ENCODE measurements around the gene AIF1L.
A peak's percentile ranks its signal among the peaks of the same experiment; 100 is the strongest.
"Not testable (repeated sequence)": the region's sequence is repeated elsewhere in the genome, so short reads cannot be mapped to it uniquely, and the experiment has no call there.

Gene AIF1L

DNA sequence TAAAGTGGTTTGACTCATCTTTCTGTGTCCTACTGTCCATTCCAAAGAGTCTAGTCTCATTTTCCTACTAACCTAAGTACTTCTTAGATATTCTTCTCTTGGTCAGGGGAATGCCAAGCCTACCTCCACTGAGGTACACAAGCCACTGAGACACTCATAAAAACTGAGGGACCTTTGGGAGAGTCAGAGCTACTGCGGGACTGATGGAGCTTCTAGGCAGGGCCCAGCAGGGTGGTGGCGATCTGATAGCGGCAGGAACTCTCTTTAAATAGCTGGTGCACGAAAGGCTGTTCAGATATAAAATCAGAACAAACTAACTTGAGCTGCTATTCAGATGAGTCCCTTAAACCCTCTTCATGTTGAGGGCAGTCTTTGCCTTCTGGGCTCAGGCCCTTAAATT is 43.8 kb downstream of the AIF1L start:
- DNase-seq: no peak
- no peak for TF ChIP-seq GATA1 (IDR thresholded peaks at IDR 0.05; ENCODE audit: low read depth, low read length)
- no peak for TF ChIP-seq POLR2A (IDR thresholded peaks at IDR 0.05; ENCODE audit: low read length)

DNA sequence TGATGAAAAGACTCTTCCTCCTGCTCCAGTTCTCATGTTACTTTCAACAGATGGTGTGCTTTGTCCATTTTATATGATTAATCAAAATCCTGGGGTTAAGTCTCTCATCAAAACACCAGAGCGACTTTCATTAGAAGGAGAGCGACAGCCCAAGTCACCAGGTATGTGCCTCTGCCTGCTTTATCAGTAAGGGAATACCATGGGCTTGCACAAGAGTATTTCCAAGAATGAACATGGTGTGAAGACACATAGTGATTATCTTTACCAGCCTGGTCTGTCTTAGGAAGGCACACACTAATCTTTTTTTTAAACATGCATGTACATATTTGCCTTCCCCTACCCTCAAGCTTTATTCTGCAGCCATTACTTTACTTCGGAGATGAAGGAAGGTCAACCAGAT is 44.2 kb downstream of the AIF1L start:
- no peak for DNase-seq
- no peak for TF ChIP-seq GATA1 (IDR thresholded peaks at IDR 0.05; ENCODE audit: low read depth, low read length)
- TF ChIP-seq POLR2A (IDR thresholded peaks at IDR 0.05; ENCODE audit: low read length): no peak

DNA sequence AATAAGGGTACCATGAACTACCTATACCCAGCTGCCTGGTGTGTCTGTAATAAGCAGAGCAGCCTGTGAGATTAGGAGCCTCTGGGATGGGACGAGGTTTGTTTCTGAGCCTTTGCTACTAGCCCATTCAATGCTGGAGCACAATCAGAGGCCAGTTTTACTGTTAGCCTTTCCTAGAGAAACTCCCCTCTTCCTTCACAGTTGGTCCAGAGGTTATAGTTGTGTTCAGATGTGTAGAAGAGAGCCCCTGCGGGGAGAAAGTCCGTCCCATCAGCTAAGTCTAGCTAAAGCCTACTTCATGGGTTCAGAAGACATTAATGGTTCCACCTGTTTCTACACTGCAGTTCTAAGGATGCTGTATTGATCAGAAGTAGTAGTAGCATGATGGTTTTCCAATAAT is 45.8 kb downstream of the AIF1L start:
- DNase-seq: no peak
- TF ChIP-seq POLR2A (IDR thresholded peaks at IDR 0.05; ENCODE audit: low read length) (no peak), GATA1 (IDR thresholded peaks at IDR 0.05; ENCODE audit: low read depth, low read length) (no peak)

DNA sequence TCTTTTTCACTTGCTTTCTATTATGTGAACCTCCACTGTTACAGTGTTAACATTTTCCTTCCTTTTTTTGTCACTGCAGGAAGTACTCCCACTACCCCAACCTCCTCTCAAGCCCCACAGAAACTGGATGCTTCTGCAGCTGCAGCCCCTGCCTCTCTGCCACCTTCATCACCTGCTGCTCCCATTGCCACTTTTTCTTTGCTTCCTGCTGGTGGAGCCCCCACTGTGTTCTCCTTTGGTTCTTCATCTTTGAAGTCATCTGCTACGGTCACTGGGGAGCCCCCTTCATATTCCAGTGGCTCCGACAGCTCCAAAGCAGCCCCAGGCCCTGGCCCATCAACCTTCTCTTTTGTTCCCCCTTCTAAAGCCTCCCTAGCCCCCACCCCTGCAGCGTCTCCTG is 47.9 kb downstream of the AIF1L start:
- TF ChIP-seq POLR2A (IDR thresholded peaks at IDR 0.05; ENCODE audit: low read length) (no peak), GATA1 (IDR thresholded peaks at IDR 0.05; ENCODE audit: low read depth, low read length) (no peak)
- DNase-seq: no peak

DNA sequence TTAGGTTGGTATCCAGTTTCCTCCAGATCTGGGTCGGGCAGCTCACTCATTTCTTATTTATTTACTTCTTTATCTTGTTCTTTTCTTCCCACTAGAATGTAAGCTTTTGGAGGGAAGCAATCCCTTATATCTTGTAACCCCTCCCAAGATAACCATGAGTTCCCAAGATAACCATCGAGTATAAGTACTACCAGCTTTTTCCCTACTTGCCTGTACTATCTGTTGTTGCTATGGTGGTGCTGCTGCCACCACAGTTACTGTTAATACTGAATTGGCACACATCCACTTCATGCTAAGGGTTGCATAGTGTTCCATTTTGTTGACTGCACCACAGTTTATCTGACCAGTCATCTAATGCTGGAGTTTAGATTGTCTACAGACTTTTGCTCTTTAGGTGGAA is 48.9 kb downstream of the AIF1L start:
- DNase-seq: peak in 1 of 2 experiments; percentile 60
- TF ChIP-seq POLR2A (IDR thresholded peaks at IDR 0.05; ENCODE audit: low read length) (no peak), GATA1 (IDR thresholded peaks at IDR 0.05; ENCODE audit: low read depth, low read length) (no peak)

DNA sequence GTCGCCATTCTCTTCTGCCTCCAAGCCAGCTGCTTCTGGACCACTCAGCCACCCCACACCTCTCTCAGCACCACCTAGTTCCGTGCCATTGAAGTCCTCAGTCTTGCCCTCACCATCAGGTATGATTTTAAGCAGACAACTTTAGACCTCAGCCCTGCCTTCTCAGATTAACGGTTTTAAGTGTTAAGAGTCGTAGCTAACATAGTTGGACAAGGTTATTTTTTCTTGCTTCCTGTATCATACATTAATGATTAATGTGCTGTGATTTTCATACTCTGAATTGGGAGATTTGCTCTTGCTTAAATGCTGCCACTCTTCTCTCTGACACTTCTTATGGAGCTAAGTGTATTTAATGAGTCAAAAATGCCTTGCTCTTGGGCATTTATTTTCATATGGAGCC is 49.9 kb downstream of the AIF1L start:
- no peak for TF ChIP-seq POLR2A (IDR thresholded peaks at IDR 0.05; ENCODE audit: low read length)
- TF ChIP-seq GATA1 (IDR thresholded peaks at IDR 0.05; ENCODE audit: low read depth, low read length): no peak
- DNase-seq: no peak

DNA sequence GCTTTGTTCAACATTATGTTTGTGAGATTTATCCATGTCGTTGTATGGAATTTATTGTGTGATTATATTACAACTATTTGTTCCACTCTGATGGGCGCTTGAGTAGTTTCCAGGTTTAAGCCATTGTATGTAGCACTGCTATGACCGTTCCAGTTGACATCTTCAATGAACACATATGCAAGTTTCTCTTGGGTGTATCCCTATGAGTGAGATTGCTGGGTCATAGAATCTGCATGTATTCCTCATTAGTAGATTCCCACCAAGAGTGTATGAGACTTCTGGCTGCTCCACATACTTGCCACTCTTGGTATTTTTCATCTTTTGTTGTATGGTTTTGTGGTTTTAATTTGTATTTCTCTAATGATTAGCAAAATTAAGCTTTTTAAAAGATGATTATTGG is 51.9 kb downstream of the AIF1L start:
- TF ChIP-seq GATA1 (IDR thresholded peaks at IDR 0.05; ENCODE audit: low read depth, low read length) (no peak), POLR2A (IDR thresholded peaks at IDR 0.05; ENCODE audit: low read length) (no peak)
- no peak for DNase-seq

DNA sequence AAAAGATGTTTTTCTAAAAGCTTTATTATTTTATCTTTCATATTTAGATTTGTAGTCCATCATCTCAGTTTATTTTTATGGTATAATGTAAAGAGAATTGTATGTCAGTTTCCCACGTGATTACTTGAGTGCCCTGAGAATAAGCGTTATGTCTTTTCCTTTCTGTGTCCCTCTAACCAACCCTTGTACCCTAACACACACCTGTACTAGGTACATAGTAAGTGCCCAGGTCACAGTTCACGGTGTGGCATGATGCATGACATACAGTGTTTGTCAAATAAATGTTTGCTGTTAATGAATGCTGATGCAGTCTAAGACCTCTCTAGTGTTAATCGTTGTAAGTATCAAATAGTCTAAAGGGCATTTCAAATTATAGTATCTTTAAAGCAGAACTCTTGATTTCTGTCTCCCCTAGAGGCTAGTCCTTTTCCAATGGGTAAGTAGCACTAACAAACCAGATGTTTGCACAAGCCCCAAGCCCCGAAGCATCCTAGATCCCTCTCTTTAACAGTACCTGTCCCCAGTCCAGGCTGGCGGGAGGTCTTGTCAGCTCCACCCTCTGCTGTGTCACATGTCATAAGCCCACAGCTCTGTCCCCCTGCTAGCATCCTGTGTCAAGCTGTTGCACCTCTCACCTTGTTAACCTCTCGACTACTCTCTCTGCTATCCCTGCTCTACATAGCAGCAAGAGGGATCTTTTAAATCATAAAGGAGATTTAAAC is 52.8 kb downstream of the AIF1L start:
- no peak for TF ChIP-seq GATA1 (IDR thresholded peaks at IDR 0.05; ENCODE audit: low read depth, low read length)
- no peak for DNase-seq

DNA sequence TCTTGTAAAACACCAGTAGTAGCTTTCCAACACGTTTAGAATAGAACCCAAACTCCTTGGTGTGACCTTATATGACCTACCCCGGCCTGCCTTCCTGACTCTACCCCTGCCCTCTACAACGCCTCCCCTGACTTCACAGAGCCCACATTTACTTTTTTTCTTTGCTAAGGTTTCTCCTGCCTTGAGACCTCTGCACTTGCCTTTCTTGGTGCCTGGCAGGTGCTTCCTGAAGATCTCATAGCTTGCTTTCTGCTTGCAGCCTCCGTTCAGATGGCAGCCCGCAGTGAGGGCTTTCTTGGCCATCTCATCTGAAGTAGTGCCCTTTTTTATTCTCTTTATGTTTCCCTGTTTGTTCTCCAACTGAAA is 53.3 kb downstream of the AIF1L start:
- TF ChIP-seq POLR2A (IDR thresholded peaks at IDR 0.05; ENCODE audit: low read length) (no peak), GATA1 (IDR thresholded peaks at IDR 0.05; ENCODE audit: low read depth, low read length) (no peak)
- no peak for DNase-seq

DNA sequence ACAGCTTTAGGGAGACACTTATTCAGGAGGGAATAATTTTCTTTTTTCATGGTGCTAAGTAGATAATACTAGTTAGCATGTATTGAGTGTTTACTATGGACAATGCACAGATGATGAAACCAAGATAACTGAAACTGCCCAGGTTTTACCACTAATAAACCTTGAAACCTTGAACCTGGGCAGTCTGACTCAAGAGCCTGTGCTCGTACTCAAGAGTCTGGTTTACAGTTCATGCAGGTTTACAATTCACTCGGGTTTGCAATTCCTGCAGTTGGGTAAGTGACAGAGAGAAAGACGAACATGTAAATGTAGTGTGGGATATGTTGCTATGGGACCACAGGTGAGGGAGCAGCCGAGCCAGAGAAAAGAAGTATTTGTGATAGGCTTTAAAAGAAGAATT is 57.3 kb downstream of the AIF1L start:
- DNase-seq: no peak
- TF ChIP-seq POLR2A (IDR thresholded peaks at IDR 0.05; ENCODE audit: low read length) (no peak), GATA1 (IDR thresholded peaks at IDR 0.05; ENCODE audit: low read depth, low read length) (no peak)

DNA sequence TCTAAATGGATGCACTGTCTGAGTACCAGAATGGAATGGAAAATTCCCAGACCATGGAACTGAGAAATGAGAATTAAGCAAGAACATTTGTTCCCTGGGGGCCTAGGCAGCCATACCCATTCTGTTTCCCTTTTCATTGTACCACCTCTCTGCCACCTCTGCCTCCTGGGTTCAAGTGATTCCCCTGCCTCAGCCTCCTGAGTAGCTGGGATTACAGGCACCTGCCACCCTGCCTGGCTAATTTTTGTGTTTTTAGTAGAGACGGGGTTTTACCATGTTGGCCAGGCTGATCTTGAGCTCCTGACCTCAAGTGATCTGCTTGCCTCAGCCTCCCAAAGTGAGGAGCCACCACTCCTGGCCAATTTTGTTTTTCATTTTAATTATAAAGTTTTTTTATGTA is 62.3 kb downstream of the AIF1L start:
- not testable (repeated sequence) for DNase-seq

DNA sequence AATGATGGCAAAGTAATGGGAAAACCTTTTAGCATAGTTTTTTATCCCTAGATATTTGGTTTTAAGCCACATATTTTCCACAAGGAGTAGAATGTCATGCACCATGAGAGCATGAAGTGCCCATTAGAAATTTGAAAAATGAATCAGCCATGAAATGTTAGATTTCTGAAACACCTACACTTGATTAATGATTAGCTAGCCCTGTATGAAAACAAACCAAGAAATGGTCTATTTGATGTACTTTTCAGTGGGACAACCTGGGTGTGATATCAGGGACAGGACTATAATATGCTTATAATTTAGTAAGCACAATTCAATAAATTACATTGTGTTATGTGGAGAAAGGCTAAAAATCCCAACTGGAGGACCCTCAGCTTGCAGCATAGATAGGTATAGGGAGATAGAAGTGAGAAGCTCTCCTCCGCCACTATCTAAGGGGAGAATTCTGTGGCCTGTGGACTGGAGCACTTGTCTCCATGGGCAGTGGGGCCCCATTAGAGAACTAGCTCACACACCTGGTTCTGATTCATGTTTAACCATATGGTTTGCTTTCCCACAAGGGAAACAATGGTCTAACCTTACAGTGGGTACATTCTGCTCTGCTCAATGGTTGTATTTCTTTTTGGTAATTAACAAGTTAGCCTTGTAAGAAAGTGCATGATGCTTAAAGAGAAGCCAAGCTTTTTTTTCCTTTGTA is 64.2 kb downstream of the AIF1L start:
- TF ChIP-seq POLR2A (IDR thresholded peaks at IDR 0.05; ENCODE audit: low read length) (no peak), GATA1 (IDR thresholded peaks at IDR 0.05; ENCODE audit: low read depth, low read length) (no peak)
- no peak for DNase-seq

DNA sequence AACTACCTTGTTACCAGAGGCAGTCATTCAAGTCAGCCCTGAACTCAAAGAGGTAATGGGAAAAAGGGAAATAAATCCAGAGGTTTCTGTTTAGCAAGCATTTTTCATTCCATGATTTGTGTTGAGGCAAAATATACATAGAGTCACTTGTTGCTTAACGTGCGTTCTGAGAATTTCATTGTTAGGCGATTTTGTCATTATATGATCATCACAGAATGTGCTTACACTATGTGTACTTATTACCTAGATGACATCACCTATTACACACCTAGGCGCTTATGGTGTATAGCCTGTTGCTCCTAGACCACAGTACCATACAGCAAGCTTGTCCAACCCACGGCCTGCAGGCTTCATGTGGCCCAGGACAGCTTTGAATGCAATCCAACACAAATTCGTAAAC is 65.3 kb downstream of the AIF1L start:
- DNase-seq: no peak
- TF ChIP-seq GATA1 (IDR thresholded peaks at IDR 0.05; ENCODE audit: low read depth, low read length) (no peak), POLR2A (IDR thresholded peaks at IDR 0.05; ENCODE audit: low read length) (no peak)

DNA sequence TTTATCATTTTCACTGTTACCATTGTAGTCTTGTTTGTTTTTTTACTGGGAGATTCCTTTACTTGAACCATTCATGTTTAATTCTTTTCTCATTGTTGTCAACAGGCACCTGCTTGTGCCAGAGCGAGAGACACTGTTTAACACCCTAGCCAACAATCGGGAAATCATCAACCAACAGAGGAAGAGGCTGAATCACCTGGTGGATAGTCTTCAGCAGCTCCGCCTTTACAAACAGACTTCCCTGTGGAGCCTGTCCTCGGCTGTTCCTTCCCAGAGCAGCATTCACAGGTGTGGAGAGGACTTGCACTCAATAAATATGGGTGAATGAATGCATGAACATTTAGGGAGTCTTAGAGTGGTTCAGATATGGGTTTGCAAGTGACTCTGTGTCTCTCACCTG is 66.6 kb downstream of the AIF1L start:
- DNase-seq: no peak
- no peak for TF ChIP-seq POLR2A (IDR thresholded peaks at IDR 0.05; ENCODE audit: low read length)
- no peak for TF ChIP-seq GATA1 (IDR thresholded peaks at IDR 0.05; ENCODE audit: low read depth, low read length)

DNA sequence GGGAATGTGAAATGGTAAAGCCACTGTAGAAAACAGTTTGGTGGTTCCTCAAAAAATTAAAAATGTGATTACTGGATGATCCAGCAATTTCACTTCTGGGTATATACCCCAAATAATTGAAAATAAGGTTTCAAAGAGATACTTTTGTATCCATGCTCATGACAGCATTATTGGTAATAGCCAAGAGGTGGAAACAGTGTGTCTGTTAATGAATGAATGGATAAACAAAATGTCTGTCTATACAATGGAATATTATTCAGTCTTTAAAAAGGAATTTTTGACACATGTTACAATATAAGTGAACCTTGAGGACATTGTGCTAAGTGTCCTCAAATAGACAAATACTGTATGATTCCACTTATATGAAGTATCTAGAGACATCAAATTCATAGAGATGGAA is 69.2 kb downstream of the AIF1L start:
- no peak for DNase-seq
- TF ChIP-seq POLR2A (IDR thresholded peaks at IDR 0.05; ENCODE audit: low read length) (no peak), GATA1 (IDR thresholded peaks at IDR 0.05; ENCODE audit: low read depth, low read length) (no peak)
